ENCODE results near the gene PSD4.

Gene PSD4

DNA sequence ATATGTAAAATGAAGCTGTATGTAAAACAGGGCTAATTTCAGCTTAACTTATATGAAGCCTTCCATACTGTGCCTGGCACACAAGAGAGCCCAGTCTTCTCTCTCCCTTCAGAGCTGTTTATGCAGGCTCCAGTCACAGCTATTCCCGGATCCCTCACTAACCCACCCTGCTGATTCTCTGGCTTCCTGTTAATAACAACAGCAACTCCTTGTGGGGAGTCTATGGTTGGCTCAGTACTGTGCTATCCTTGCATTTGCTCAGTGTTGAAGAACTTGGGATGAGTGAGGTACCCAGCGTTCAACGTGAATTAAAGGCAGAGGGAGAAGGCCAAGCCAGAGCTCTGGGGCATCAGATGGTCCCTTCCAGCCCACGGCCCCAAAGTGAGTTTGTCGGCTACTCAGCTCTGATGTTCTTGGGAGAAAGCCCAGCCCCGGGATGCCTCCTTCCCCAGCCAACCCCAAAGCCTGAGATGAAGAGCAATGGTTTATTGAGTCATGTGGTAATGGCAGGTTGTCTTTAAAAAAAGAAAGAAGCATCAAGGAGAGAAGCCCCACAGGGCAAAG is 43.2 kb downstream of the PSD4 start:
- H3K4me1 ChIP-seq (ENCODE audit: control insufficient read depth, insufficient read depth, low read length), result peaks cover 41% of the 10 kb centered on the region
- H3K4me2 ChIP-seq (ENCODE audit: low read length), result no peak overlapping the region
- no peak overlapping the region for H3K9ac ChIP-seq (ENCODE audit: low read depth, low read length)
- H3K27me3 ChIP-seq (ENCODE audit: control insufficient read depth, insufficient read depth, low read length), result no peaks in the 10 kb centered on the region
- no peaks in the 10 kb centered on the region for H3K36me3 ChIP-seq (ENCODE audit: insufficient read depth, low read length)
- no peaks in the 10 kb centered on the region for H3K9me3 ChIP-seq (replicated peaks; ENCODE audit: low read length)
- H3K4me3 ChIP-seq (ENCODE audit: low read length), result no peak overlapping the region

GRCh38 chr2:113217455-113218282 is 43.9 kb downstream of the PSD4 start:
- Histone ChIP-seq H3K9ac (ENCODE audit: low read depth, low read length) (peak overlapping the region; percentile 19), H3K9me3 (replicated peaks; ENCODE audit: low read length) (no peaks in the 10 kb centered on the region), H3K27me3 (ENCODE audit: control insufficient read depth, insufficient read depth, low read length) (no peaks in the 10 kb centered on the region), H3K36me3 (ENCODE audit: insufficient read depth, low read length) (no peaks in the 10 kb centered on the region), H3K4me3 (ENCODE audit: low read length) (no peak overlapping the region), H3K4me2 (ENCODE audit: low read length) (no peak overlapping the region), H3K4me1 (ENCODE audit: control insufficient read depth, insufficient read depth, low read length) (peaks cover 35% of the 10 kb centered on the region)

DNA sequence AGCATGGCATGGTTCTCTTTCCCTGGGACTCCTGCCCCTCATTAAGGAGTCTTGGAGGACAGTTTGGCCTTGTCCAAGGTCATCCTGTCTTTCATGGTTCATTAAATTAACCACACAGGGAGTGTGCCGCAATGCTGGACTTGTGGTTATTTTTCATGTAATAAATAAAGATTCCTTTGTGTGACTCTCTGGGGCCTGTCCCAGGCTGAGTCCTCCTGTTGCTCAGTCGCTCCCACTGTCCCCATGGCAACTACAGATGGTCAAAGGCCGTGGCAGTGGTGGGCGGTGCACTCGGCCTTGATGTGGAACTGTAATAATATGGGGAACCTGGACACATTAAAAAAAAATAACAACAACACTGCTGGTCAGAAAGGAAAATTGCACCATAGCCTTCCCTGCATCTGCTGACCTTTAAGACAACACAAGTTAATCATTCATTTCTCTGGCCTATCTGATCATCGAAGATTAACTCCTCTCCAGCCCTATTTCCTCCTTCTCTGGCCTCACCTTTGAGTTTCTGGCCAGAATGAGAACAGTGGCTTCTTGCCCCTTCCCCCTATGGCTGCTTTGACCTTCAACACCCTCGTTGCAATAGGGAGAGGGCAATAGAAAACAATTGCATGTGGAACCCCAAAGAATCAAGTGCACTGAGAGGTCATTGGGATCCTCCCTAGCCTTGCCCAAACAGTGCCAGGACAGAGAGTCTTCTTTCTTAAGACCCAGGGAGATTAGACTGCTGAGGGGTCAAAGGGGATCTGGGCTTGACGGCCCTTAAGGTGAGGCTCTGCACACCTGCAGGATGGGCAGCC is 44.7 kb downstream of the PSD4 start:
- H3K4me2 ChIP-seq (ENCODE audit: low read length), result peak overlapping the region; percentile 26
- H3K27me3 ChIP-seq (ENCODE audit: control insufficient read depth, insufficient read depth, low read length), result no peaks in the 10 kb centered on the region
- no peaks in the 10 kb centered on the region for H3K36me3 ChIP-seq (ENCODE audit: insufficient read depth, low read length)
- peak overlapping the region; percentile 36 for H3K4me3 ChIP-seq (ENCODE audit: low read length)
- H3K4me1 ChIP-seq (ENCODE audit: control insufficient read depth, insufficient read depth, low read length), result peaks cover 35% of the 10 kb centered on the region
- H3K9ac ChIP-seq (ENCODE audit: low read depth, low read length), result peak overlapping the region; percentile 38
- no peaks in the 10 kb centered on the region for H3K9me3 ChIP-seq (replicated peaks; ENCODE audit: low read length)

- Histone ChIP-seq H3K9ac (ENCODE audit: low read depth, low read length) (no peak overlapping the region), H3K4me1 (ENCODE audit: control insufficient read depth, insufficient read depth, low read length) (peaks cover 35% of the 10 kb centered on the region), H3K27me3 (ENCODE audit: control insufficient read depth, insufficient read depth, low read length) (no peaks in the 10 kb centered on the region), H3K4me2 (ENCODE audit: low read length) (no peak overlapping the region), H3K4me3 (ENCODE audit: low read length) (no peak overlapping the region), H3K36me3 (ENCODE audit: insufficient read depth, low read length) (no peaks in the 10 kb centered on the region), H3K9me3 (replicated peaks; ENCODE audit: low read length) (no peaks in the 10 kb centered on the region)
Observed at GRCh38 chr2:113219092-113219441, 45.3 kb downstream of the PSD4 start.

GRCh38 chr2:113219525-113219888 is 45.7 kb downstream of the PSD4 start:
- peaks cover 35% of the 10 kb centered on the region for H3K4me1 ChIP-seq (ENCODE audit: control insufficient read depth, insufficient read depth, low read length)
- no peak overlapping the region for H3K4me3 ChIP-seq (ENCODE audit: low read length)
- no peaks in the 10 kb centered on the region for H3K27me3 ChIP-seq (ENCODE audit: control insufficient read depth, insufficient read depth, low read length)
- no peak overlapping the region for H3K9ac ChIP-seq (ENCODE audit: low read depth, low read length)
- H3K9me3 ChIP-seq (replicated peaks; ENCODE audit: low read length), result no peaks in the 10 kb centered on the region
- H3K4me2 ChIP-seq (ENCODE audit: low read length), result no peak overlapping the region
- H3K36me3 ChIP-seq (ENCODE audit: insufficient read depth, low read length), result no peaks in the 10 kb centered on the region

GRCh38 chr2:113219889-113220641 is 46.3 kb downstream of the PSD4 start:
- H3K9ac ChIP-seq (ENCODE audit: low read depth, low read length), result no peak overlapping the region
- peaks cover 35% of the 10 kb centered on the region for H3K4me1 ChIP-seq (ENCODE audit: control insufficient read depth, insufficient read depth, low read length)
- H3K4me2 ChIP-seq (ENCODE audit: low read length), result no peak overlapping the region
- H3K27me3 ChIP-seq (ENCODE audit: control insufficient read depth, insufficient read depth, low read length), result no peaks in the 10 kb centered on the region
- no peaks in the 10 kb centered on the region for H3K9me3 ChIP-seq (replicated peaks; ENCODE audit: low read length)
- H3K36me3 ChIP-seq (ENCODE audit: insufficient read depth, low read length), result no peaks in the 10 kb centered on the region
- no peak overlapping the region for H3K4me3 ChIP-seq (ENCODE audit: low read length)

DNA sequence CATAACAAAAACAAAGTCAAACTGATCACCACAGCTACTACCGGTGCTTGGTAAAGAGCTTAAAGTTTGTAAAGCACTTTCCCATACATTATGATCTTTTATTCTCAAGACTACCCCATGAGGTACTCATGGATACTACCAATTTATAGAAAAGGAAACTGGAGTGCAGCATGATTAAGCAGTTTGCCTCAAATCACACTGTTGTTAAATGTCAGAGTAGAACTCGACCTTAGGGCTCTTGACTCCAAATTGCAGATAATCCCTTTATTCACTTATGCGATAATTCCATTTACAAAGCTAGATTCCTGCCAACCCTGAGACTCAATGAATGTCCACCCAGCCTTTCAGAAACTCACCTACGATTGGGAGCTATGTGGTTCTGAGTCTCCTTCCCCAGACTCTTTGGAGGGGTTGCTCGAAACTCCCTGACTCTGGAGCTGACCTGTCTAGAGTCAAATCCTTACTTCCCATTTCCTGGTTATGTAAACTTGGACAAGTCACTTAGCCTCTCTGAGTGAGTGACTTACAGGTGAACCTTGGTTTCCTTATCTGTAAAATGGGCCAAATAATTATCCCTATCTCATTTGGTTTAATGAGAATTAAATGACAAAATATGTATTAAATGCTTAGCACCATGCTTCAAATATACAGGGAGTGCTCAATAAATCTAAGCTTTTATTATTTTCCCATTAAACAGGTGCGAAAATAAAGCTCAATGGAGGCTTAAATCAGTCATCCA is 47.4 kb downstream of the PSD4 start:
- Histone ChIP-seq H3K27me3 (ENCODE audit: control insufficient read depth, insufficient read depth, low read length) (no peaks in the 10 kb centered on the region), H3K36me3 (ENCODE audit: insufficient read depth, low read length) (no peaks in the 10 kb centered on the region), H3K4me1 (ENCODE audit: control insufficient read depth, insufficient read depth, low read length) (peaks cover 41% of the 10 kb centered on the region), H3K9me3 (replicated peaks; ENCODE audit: low read length) (no peaks in the 10 kb centered on the region), H3K9ac (ENCODE audit: low read depth, low read length) (no peak overlapping the region), H3K4me3 (ENCODE audit: low read length) (no peak overlapping the region), H3K4me2 (ENCODE audit: low read length) (no peak overlapping the region)

- H3K4me1 ChIP-seq (ENCODE audit: control insufficient read depth, insufficient read depth, low read length), result peaks cover 42% of the 10 kb centered on the region
- H3K4me3 ChIP-seq (ENCODE audit: low read length), result no peak overlapping the region
- H3K9ac ChIP-seq (ENCODE audit: low read depth, low read length), result no peak overlapping the region
- H3K36me3 ChIP-seq (ENCODE audit: insufficient read depth, low read length), result no peaks in the 10 kb centered on the region
- no peak overlapping the region for H3K4me2 ChIP-seq (ENCODE audit: low read length)
- no peaks in the 10 kb centered on the region for H3K9me3 ChIP-seq (replicated peaks; ENCODE audit: low read length)
- H3K27me3 ChIP-seq (ENCODE audit: control insufficient read depth, insufficient read depth, low read length), result no peaks in the 10 kb centered on the region
Observed at GRCh38 chr2:113221846-113222245, 48.1 kb downstream of the PSD4 start.

GRCh38 chr2:113223813-113224212 is 50.0 kb downstream of the PSD4 start:
- no peak overlapping the region for H3K9ac ChIP-seq (ENCODE audit: low read depth, low read length)
- H3K4me1 ChIP-seq (ENCODE audit: control insufficient read depth, insufficient read depth, low read length), result peaks cover 22% of the 10 kb centered on the region
- H3K9me3 ChIP-seq (replicated peaks; ENCODE audit: low read length), result no peaks in the 10 kb centered on the region
- H3K36me3 ChIP-seq (ENCODE audit: insufficient read depth, low read length), result no peaks in the 10 kb centered on the region
- H3K27me3 ChIP-seq (ENCODE audit: control insufficient read depth, insufficient read depth, low read length), result no peaks in the 10 kb centered on the region
- H3K4me3 ChIP-seq (ENCODE audit: low read length), result no peak overlapping the region
- no peak overlapping the region for H3K4me2 ChIP-seq (ENCODE audit: low read length)

- H3K27me3 ChIP-seq (ENCODE audit: control insufficient read depth, insufficient read depth, low read length), result no peaks in the 10 kb centered on the region
- H3K4me1 ChIP-seq (ENCODE audit: control insufficient read depth, insufficient read depth, low read length), result peaks cover 13% of the 10 kb centered on the region
- H3K4me2 ChIP-seq (ENCODE audit: low read length), result no peak overlapping the region
- no peaks in the 10 kb centered on the region for H3K36me3 ChIP-seq (ENCODE audit: insufficient read depth, low read length)
- no peak overlapping the region for H3K4me3 ChIP-seq (ENCODE audit: low read length)
- no peak overlapping the region for H3K9ac ChIP-seq (ENCODE audit: low read depth, low read length)
- no peaks in the 10 kb centered on the region for H3K9me3 ChIP-seq (replicated peaks; ENCODE audit: low read length)
Observed at GRCh38 chr2:113224647-113225236, 51.0 kb downstream of the PSD4 start.
